Activated naive CD4-positive, alpha-beta T cell treated with anti-CD3 and anti-CD28 coated beads, Interleukin-2, amount 10 ng/mL, durations not matched to agents 5 hours and 36 hours (primary cell): ENCODE data around the gene CCL26. TPM values are rescaled to one million over a fixed set of nuclear protein-coding genes. Genes with fewer than 3 reads are reported as not detected.

Experiments
- total RNA-seq, 2 experiments: library from RNA; stranded (reverse); gene quantifications; one replicate each; pipeline ENCODE4 v1.2.3, GENCODE V29; 2021

Gene CCL26, protein sequence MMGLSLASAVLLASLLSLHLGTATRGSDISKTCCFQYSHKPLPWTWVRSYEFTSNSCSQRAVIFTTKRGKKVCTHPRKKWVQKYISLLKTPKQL
- not detected for total RNA-seq

DNA sequence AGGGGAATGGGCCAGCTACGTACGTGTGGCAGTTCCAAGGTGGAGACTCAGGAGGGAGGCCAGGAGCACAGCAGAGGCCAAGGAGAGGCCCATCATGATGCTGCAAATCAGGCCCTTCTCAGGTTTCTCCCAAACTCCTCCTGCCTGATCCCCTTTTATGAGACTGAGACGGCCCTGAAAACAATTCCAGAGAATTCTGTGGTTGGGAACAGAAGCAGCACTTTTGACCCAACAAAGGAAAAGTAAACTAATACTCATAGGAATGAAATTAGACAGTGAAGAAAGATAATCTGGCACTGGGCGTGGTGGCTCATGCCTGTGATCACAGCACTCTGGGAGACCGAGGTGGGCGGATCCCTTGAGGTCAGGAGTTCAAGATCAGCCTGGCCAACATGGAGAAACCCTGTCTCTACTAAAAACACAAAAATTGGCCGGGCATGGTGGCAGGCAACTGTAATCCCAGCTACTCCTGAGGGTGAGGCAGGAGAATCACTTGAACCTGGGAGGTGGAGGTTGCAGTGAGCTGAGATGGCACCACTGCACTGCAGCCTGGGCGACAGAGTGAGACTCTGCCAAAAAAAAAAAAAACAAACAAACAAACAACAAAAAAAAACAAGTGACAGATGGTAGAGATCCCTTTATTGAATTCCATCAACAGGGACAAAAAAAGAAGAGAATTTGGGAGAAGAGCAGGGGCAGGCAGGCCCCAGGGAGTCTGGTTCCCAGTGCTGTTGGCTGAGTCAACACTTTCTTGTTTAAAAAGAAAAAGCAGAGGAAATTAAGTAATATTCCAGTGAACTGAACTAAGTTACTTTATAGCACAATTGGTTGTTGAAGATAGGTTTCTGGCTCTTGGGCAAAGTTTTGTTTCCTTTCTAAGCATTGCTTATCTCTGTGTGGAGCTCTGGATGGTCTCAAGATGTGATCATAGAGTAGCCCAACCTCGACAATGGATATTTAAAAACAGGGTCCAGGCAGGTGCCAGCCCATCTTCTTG is at the start of gene CCL26:
Gene CCL26, minus strand, starts transcription at position 131 of the 997 bp plus-strand sequence. Its CDS starts 35 bp downstream, at position 96.

DNA sequence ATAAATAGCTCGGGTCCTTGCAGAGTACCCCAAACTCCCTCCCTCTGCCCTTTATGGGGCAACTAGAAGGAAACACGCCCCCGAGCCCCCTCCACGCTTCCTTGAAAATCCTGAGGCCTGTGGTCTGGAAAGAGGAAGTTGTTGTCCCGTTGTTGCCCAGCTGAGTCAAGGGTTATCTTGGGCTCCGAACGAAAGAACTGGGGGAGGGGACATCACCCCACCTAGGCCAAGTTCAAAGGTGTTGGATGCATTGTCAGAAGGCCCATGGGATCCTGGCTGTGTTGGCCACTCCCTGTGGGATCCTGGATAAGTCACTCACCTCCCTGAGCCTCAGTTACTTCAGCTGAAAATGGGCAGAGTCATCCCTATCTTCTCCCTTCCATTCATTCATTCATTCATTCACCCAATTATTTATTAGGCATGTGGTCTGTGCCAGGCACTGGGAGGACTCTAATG is 41.8 kb upstream of the CCL26 start, which contains the start of gene CCL24:
Gene CCL24, minus strand, starts transcription at position 26 of the 456 bp plus-strand sequence. CDS start 91 bp downstream, outside the sequence.

DNA sequence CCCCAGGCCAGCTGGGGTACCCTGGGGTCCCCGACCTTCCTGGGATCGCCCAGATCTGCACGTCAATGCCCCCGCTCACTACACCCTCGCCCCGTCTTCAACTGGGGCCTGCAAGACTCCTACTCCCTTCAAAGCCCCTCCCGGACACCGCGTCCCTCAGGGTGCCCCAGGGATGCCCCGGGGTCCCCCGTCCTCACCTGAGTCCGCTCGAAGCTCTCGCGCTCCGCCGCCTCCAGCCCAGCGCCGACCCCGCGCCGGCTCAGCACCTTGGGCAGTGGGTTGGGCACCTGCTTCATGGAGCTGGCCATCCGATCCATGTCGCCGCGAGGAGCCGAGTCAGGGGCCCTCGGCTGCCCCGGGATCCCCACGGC is 33.4 kb downstream of the CCL26 start, which contains the start of gene HIP1:
Gene HIP1, minus strand, starts transcription at position 338 of the 371 bp plus-strand sequence. Its CDS starts 21 bp downstream, at position 317.

Other genes starting within 250 kb of the CCL26 start
- 1 to 10 TPM; 1.4 to 1.8 TPM for gene HIP1, start 33.3 kb downstream of the CCL26 start, total RNA-seq
- gene CCL24, start 41.6 kb upstream of the CCL26 start, total RNA-seq = not detected
- gene RHBDD2, start 106.8 kb upstream of the CCL26 start, total RNA-seq = 10 to 100 TPM; 25.0 to 25.5 TPM
- gene POR, start 142.9 kb upstream of the CCL26 start, total RNA-seq = 10 to 100 TPM; 44.0 to 44.6 TPM
- 10 to 100 TPM; 26.0 to 27.8 TPM for gene TMEM120A, start 222.4 kb upstream of the CCL26 start, total RNA-seq